Left lobe of liver (tissue), 2 donors: ENCODE measurements around the gene ARGFX. TPM values are rescaled to one million over a fixed set of nuclear protein-coding genes. Genes with fewer than 3 reads are reported as not detected.
"Not testable (repeated sequence)": the region's sequence is repeated elsewhere in the genome, so short reads cannot be mapped to it uniquely, and the experiment has no call there.

Experiments
- ATAC-seq: fragments of 200-7000 bp; cut with Tn5 transposase; one replicate; pipeline ENCODE4 v1.9.1; 2020; ENCODE audit warnings: mild to moderate bottlenecking, moderate library complexity
- DNase-seq: peaks from one replicate; pipeline ENCODE4 v3.0.0-alpha.2; 2020; ENCODE audit warnings: low spot score
- total RNA-seq: library from RNA; stranded (reverse); gene quantifications from one replicate; pipeline ENCODE4 v1.2.1, GENCODE V29; 2021
- donor health status: DM: no; HTN: no; CAD: no; lungs with moderate emphysema.
- donor health status: DM: no; HTN: yes; CAD: no.

The ARGFX gene
- total RNA-seq, 1 donor from 2014 or later: not detected

GRCh38 chr3:121598564-121598963 is 30.8 kb downstream of the ARGFX start:
- no peak for ATAC-seq
- no peak for DNase-seq

GRCh38 chr3:121599900-121600299 is 32.2 kb downstream of the ARGFX start:
- ATAC-seq, DNase-seq: not testable (repeated sequence)

- no peak for DNase-seq
- no peak for ATAC-seq
These were observed 33.6 kb downstream of the ARGFX start for GRCh38 chr3:121601212-121601812.

GRCh38 chr3:121604759-121605158 is 37.0 kb downstream of the ARGFX start:
- ATAC-seq (no peak), DNase-seq (no peak)

GRCh38 chr3:121606106-121606505 is 38.4 kb downstream of the ARGFX start:
- DNase-seq: no peak
- no peak for ATAC-seq

Other genes starting within 250 kb of the ARGFX start
- 0.23 TPM for gene POLQ, start 22.0 kb upstream of the ARGFX start, total RNA-seq
- gene FBXO40, start 25.4 kb downstream of the ARGFX start, total RNA-seq: 0.03 TPM
- 15.4 TPM for gene HCLS1, start 93.0 kb downstream of the ARGFX start, total RNA-seq
- gene GOLGB1, start 181.8 kb downstream of the ARGFX start, total RNA-seq: 26.1 TPM